NCI-H2029 treated with DMSO at 0.1 percent for 48 hours (cell line): ENCODE data around the gene P2RX2.

ENCODE experiments used
- DNase-seq: peaks from one replicate; lab custom pipeline; 2025; lab: John Stamatoyannopoulos, UW

Gene P2RX2

GRCh38 chr12:132662901-132663755 lies 44.6 kb downstream of the P2RX2 start:
- DNase-seq = no peak

- no peak for DNase-seq
Measured at GRCh38 chr12:132664206-132665148, 45.9 kb downstream of the P2RX2 start.

DNA sequence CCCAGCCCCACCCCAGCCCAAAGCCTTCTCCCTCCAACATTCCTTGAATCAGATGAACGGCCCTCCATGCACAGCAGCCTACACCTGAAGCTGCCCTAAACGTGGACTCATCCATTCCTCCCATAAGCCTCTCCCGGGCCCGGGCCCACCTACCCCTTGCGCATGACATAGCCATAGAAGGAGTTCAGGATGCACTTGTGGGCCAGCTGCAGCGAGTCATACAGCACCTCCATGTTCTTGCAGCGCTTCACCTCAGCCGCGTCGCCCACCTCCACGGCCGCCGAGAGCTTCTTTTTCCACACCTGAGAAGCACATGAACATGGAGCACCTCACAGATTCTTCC lies 46.5 kb downstream of the P2RX2 start:
- no peak for DNase-seq

DNA sequence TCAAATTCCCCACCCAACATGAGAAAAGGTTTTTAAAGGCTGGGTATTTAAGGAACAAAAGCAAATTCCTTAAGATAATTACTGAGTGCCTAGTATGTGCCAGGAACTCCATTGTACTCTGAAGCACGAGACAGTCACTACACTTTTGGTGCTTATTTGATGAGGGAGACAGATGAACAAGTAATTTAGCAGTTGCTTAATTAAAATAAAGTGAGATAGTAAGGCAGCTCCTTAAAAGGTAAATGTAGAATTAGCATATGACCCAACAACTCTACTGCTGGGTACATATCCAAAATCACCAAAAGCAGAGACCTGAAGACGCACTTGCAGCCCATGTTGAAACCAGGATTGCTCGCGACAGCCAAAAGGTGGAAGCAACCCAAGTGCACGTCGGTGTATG lies 47.2 kb downstream of the P2RX2 start:
- no peak for DNase-seq

GRCh38 chr12:132668191-132669088 lies 49.9 kb downstream of the P2RX2 start:
- DNase-seq = no peak

- DNase-seq = no peak
Measured at GRCh38 chr12:132669166-132669879, 50.7 kb downstream of the P2RX2 start.
